Glutamatergic neuron (in vitro differentiated cells): ENCODE data around the gene HOXD8. TPM values are rescaled to one million over a fixed set of nuclear protein-coding genes. Genes with fewer than 3 reads are reported as not detected.

Experiments used
- DNase-seq: peaks from one replicate; pipeline ENCODE4 v3.0.0; 2022
- H3K27ac Mint-ChIP-seq: one replicate; pipeline ENCODE4 v1.8.0; 2020; ENCODE audit warnings: mild to moderate bottlenecking, mixed read lengths, inconsistent platforms; ENCODE audit not compliant: unreplicated experiment
- H3K27me3 Mint-ChIP-seq: one replicate; pipeline ENCODE4 v1.8.0; 2020; ENCODE audit warnings: mild to moderate bottlenecking, moderate library complexity, mixed read lengths, inconsistent platforms; ENCODE audit not compliant: unreplicated experiment
- H3K36me3 Mint-ChIP-seq: one replicate; pipeline ENCODE4 v1.8.0; 2020; ENCODE audit warnings: mild to moderate bottlenecking, mixed read lengths, inconsistent platforms; ENCODE audit not compliant: unreplicated experiment
- H3K4me1 Mint-ChIP-seq: one replicate; pipeline ENCODE4 v1.8.0; 2020; ENCODE audit warnings: mild to moderate bottlenecking, low read depth, mixed read lengths, inconsistent platforms; ENCODE audit not compliant: unreplicated experiment
- H3K4me3 Mint-ChIP-seq: one replicate; pipeline ENCODE4 v1.8.0; 2020; ENCODE audit warnings: mild to moderate bottlenecking, mixed read lengths, inconsistent platforms; ENCODE audit not compliant: unreplicated experiment
- H3K9me3 Mint-ChIP-seq: one replicate; pipeline ENCODE4 v1.8.0; 2020; ENCODE audit warnings: mild to moderate bottlenecking, moderate library complexity, mixed read lengths, inconsistent platforms; ENCODE audit not compliant: unreplicated experiment
- CTCF ChIP-seq: fragments of 200-600 bp; sonication (generic); IDR thresholded peaks from one replicate; pipeline ENCODE4 v1.5.0; 2021; ENCODE audit not compliant: partially characterized antibody, unreplicated experiment
- total RNA-seq: library from RNA; stranded (reverse); fragmentation: NEBNext Ultra II Directional; extraction: Animal tissue kit (Norgen Biotek cat#: 25700); gene quantifications from one replicate; pipeline ENCODE4 v1.2.1, GENCODE V29; 2021; ENCODE audit not compliant: unreplicated experiment

The HOXD8 gene
- total RNA-seq, 1 donor from 2014 or later: 0.27 TPM

- peaks cover 4% of the 10 kb centered on the region for H3K36me3 Mint-ChIP-seq
- H3K27me3 Mint-ChIP-seq: peaks cover 39% of the 10 kb centered on the region
- H3K27ac Mint-ChIP-seq: no peak overlapping the region
- peaks cover 8% of the 10 kb centered on the region for H3K9me3 Mint-ChIP-seq
- TF ChIP-seq CTCF: no peak
- DNase-seq: peak; percentile 22
- no peaks in the 10 kb centered on the region for H3K4me1 Mint-ChIP-seq
- peak overlapping the region; percentile 68 for H3K4me3 Mint-ChIP-seq
Observed at GRCh38 chr2:176160251-176160985, 30.9 kb downstream of the HOXD8 start.

- peaks cover 4% of the 10 kb centered on the region for H3K36me3 Mint-ChIP-seq
- no peaks in the 10 kb centered on the region for H3K4me1 Mint-ChIP-seq
- no peak for DNase-seq
- no peak overlapping the region for H3K27ac Mint-ChIP-seq
- peaks cover 6% of the 10 kb centered on the region for H3K9me3 Mint-ChIP-seq
- no peak overlapping the region for H3K4me3 Mint-ChIP-seq
- TF ChIP-seq CTCF: no peak
- peaks cover 41% of the 10 kb centered on the region for H3K27me3 Mint-ChIP-seq
Observed at GRCh38 chr2:176160986-176161824, 31.7 kb downstream of the HOXD8 start.

GRCh38 chr2:176161825-176162626, 32.5 kb downstream of the HOXD8 start:
- Mint-ChIP-seq H3K27ac (no peak overlapping the region), H3K4me3 (no peak overlapping the region), H3K4me1 (no peaks in the 10 kb centered on the region), H3K27me3 (peaks cover 43% of the 10 kb centered on the region), H3K36me3 (peaks cover 4% of the 10 kb centered on the region), H3K9me3 (peaks cover 10% of the 10 kb centered on the region)
- DNase-seq: no peak
- TF ChIP-seq CTCF: no peak

GRCh38 chr2:176162911-176163671, 33.6 kb downstream of the HOXD8 start:
- TF ChIP-seq CTCF: no peak
- Mint-ChIP-seq H3K9me3 (peaks cover 10% of the 10 kb centered on the region), H3K27me3 (peaks cover 47% of the 10 kb centered on the region), H3K36me3 (peaks cover 4% of the 10 kb centered on the region), H3K4me1 (no peaks in the 10 kb centered on the region), H3K27ac (no peak overlapping the region), H3K4me3 (no peak overlapping the region)
- no peak for DNase-seq
